Loucy (cell line): ENCODE measurements around the gene ERBB3.

ENCODE experiments used
- H2AFZ ChIP-seq: fragments of 200-600 bp; sonication (generic); 2 replicates; pipeline ENCODE4 v1.6.0; 2016; ENCODE audit warnings: antibody characterized with exemption, mild to moderate bottlenecking, low read length, moderate library complexity
- H3F3A ChIP-seq: fragments of 200-600 bp; 2 replicates; pipeline ENCODE4 v1.6.0; 2016; ENCODE audit warnings: antibody characterized with exemption, low read depth, mild to moderate bottlenecking
- H3K27me3 ChIP-seq: fragments of 200-600 bp; sonication (generic); 2 replicates; pipeline ENCODE4 v1.6.1; 2014; ENCODE audit warnings: low read length, mild to moderate bottlenecking; ENCODE audit not compliant: insufficient read depth, poor library complexity, severe bottlenecking
- H3K36me3 ChIP-seq: fragments of 200-600 bp; sonication (generic); 2 replicates; pipeline ENCODE4 v1.6.1; 2016; ENCODE audit warnings: low read length; ENCODE audit not compliant: insufficient read depth
- H3K4me1 ChIP-seq: fragments of 200-600 bp; sonication (generic); 2 replicates; pipeline ENCODE4 v1.5.1; 2014; ENCODE audit warnings: low read length, mild to moderate bottlenecking; ENCODE audit not compliant: insufficient read depth, poor library complexity, severe bottlenecking
- H3K4me2 ChIP-seq: fragments of 200-600 bp; sonication (generic); 2 replicates; pipeline ENCODE4 v1.6.0; 2014; ENCODE audit warnings: antibody characterized with exemption, low read length, low read depth, mild to moderate bottlenecking; ENCODE audit not compliant: poor library complexity, severe bottlenecking
- H3K4me3 ChIP-seq: fragments of 200-600 bp; sonication (generic); 2 replicates; pipeline ENCODE4 v1.5.1; 2014; ENCODE audit warnings: low read length, mild to moderate bottlenecking, mixed read lengths; ENCODE audit not compliant: poor library complexity, severe bottlenecking
- H3K79me2 ChIP-seq: fragments of 200-600 bp; sonication (generic); 2 replicates; pipeline ENCODE4 v1.6.1; 2014; ENCODE audit warnings: low read length; ENCODE audit not compliant: insufficient read depth
- H3K9ac ChIP-seq: fragments of 200-600 bp; sonication (generic); 2 replicates; pipeline ENCODE4 v1.6.0; 2014; ENCODE audit warnings: mild to moderate bottlenecking, low read depth, low read length, moderate library complexity; ENCODE audit not compliant: poor library complexity, severe bottlenecking
- H3K9me2 ChIP-seq: fragments of 200-600 bp; sonication (generic); replicated peaks from 2 replicates; pipeline ENCODE4 v1.6.1; 2016; ENCODE audit warnings: low read depth, low read length, mixed read lengths
- H3K9me3 ChIP-seq: fragments of 200-600 bp; sonication (generic); 2 replicates; pipeline ENCODE4 v1.6.1; 2014; ENCODE audit warnings: mild to moderate bottlenecking, antibody characterized with exemption, low read length, low read depth; ENCODE audit not compliant: insufficient read depth
- H4K20me1 ChIP-seq: fragments of 200-600 bp; sonication (generic); 2 replicates; pipeline ENCODE4 v1.6.0; 2014; ENCODE audit warnings: antibody characterized with exemption, low read length, mild to moderate bottlenecking; ENCODE audit not compliant: insufficient read depth, poor library complexity, severe bottlenecking
- CTCF ChIP-seq: fragments of 200-600 bp; sonication (generic); conservative IDR thresholded peaks from 2 replicates; pipeline ENCODE4 v1.5.1; 2014; ENCODE audit warnings: mild to moderate bottlenecking, antibody characterized with exemption, low read length
- EZH2phosphoT487 ChIP-seq: fragments of 200-600 bp; IDR thresholded peaks from 2 replicates; pipeline ENCODE4 v1.6.1; 2018; ENCODE audit warnings: antibody characterized with exemption, mild to moderate bottlenecking, moderate library complexity, borderline replicate concordance

The ERBB3 gene

GRCh38 chr12:56080556-56081138 lies 682 bp downstream of the ERBB3 start:
- Histone ChIP-seq H3K79me2 (no peaks in the 10 kb centered on the region), H3K4me2 (peak overlapping the region; percentile 99), H3K4me1 (peaks cover 8% of the 10 kb centered on the region), H3K27me3 (no peaks in the 10 kb centered on the region), H3K36me3 (no peaks in the 10 kb centered on the region), H3K4me3 (peak overlapping the region; percentile 86), H2AFZ (no peak overlapping the region), H3F3A (no peaks in the 10 kb centered on the region), H3K9ac (no peak overlapping the region), H3K9me2 (no peaks in the 10 kb centered on the region), H3K9me3 (no peaks in the 10 kb centered on the region), H4K20me1 (no peaks in the 10 kb centered on the region)
- TF ChIP-seq CTCF (peak; percentile 23), EZH2phosphoT487 (no peak)

- no peak overlapping the region for H2AFZ ChIP-seq
- H3K36me3 ChIP-seq, result no peaks in the 10 kb centered on the region
- TF ChIP-seq CTCF, result no peak
- no peak for TF ChIP-seq EZH2phosphoT487
- no peak overlapping the region for H3K4me2 ChIP-seq
- peaks cover 8% of the 10 kb centered on the region for H3K4me1 ChIP-seq
- H3K9me2 ChIP-seq, result no peaks in the 10 kb centered on the region
- H3F3A ChIP-seq, result no peaks in the 10 kb centered on the region
- H3K9me3 ChIP-seq, result no peaks in the 10 kb centered on the region
- no peaks in the 10 kb centered on the region for H3K27me3 ChIP-seq
- H4K20me1 ChIP-seq, result no peaks in the 10 kb centered on the region
- H3K9ac ChIP-seq, result no peak overlapping the region
- no peaks in the 10 kb centered on the region for H3K79me2 ChIP-seq
- H3K4me3 ChIP-seq, result no peak overlapping the region
These were observed 1.7 kb downstream of the ERBB3 start for GRCh38 chr12:56081393-56082347.

GRCh38 chr12:56082382-56082781 lies 2.4 kb downstream of the ERBB3 start:
- no peaks in the 10 kb centered on the region for H3K9me3 ChIP-seq
- no peak overlapping the region for H3K4me2 ChIP-seq
- no peaks in the 10 kb centered on the region for H3K79me2 ChIP-seq
- peaks cover 8% of the 10 kb centered on the region for H3K4me1 ChIP-seq
- no peaks in the 10 kb centered on the region for H4K20me1 ChIP-seq
- no peaks in the 10 kb centered on the region for H3F3A ChIP-seq
- TF ChIP-seq EZH2phosphoT487, result no peak
- no peak for TF ChIP-seq CTCF
- no peaks in the 10 kb centered on the region for H3K9me2 ChIP-seq
- no peak overlapping the region for H3K4me3 ChIP-seq
- H3K27me3 ChIP-seq, result no peaks in the 10 kb centered on the region
- H3K36me3 ChIP-seq, result no peaks in the 10 kb centered on the region
- H3K9ac ChIP-seq, result no peak overlapping the region
- H2AFZ ChIP-seq, result no peak overlapping the region
